Activated CD8-positive, alpha-beta T cell treated with anti-CD3 and anti-CD28 coated beads, Interleukin-2, amount 10 ng/mL, durations not matched to agents 7 days and 5 days (primary cell): Measurements from ENCODE around the gene PXMP4. TPM values are rescaled to one million over a fixed set of nuclear protein-coding genes. Genes with fewer than 3 reads are reported as not detected.

Experiments
- ATAC-seq: fragments of 150-1000 bp; cut with Tn5 transposase; one replicate; pipeline ENCODE4 v1.10.0; 2021; ENCODE audit warnings: moderate library complexity
- CTCF ChIA-PET: fragments of 350-600 bp; sonication (Branson Sonifier 250); formaldehyde crosslinking; loops from one replicate; lab custom pipeline; 2021; ENCODE audit warnings: antibody characterized with exemption; lab: Charles Lee
- POLR2A ChIA-PET: fragments of 350-600 bp; sonication (Branson Sonifier 250); formaldehyde crosslinking; loops from one replicate; lab custom pipeline; 2021; ENCODE audit warnings: antibody characterized with exemption; lab: Charles Lee
- DNase-seq: peaks from one replicate; pipeline ENCODE4 v3.0.0-alpha.2; 2020
- H3K27ac Mint-ChIP-seq: one replicate; pipeline ENCODE4 v1.8.0; 2021; ENCODE audit warnings: mild to moderate bottlenecking, mixed read lengths
- H3K27me3 Mint-ChIP-seq: one replicate; pipeline ENCODE4 v1.8.0; 2021; ENCODE audit warnings: low read depth, mixed read lengths
- H3K36me3 Mint-ChIP-seq: one replicate; pipeline ENCODE4 v1.8.0; 2021; ENCODE audit warnings: low read depth, mixed read lengths
- H3K4me1 Mint-ChIP-seq: one replicate; pipeline ENCODE4 v1.8.0; 2021; ENCODE audit warnings: low read depth, mixed read lengths
- H3K4me3 Mint-ChIP-seq: one replicate; pipeline ENCODE4 v1.8.0; 2021; ENCODE audit warnings: mild to moderate bottlenecking, mixed read lengths
- H3K9me3 Mint-ChIP-seq: one replicate; pipeline ENCODE4 v1.8.0; 2022; ENCODE audit warnings: mixed read lengths; ENCODE audit not compliant: insufficient read depth
- total RNA-seq, 2 experiments: library from RNA; stranded (reverse); gene quantifications; one replicate each; pipeline ENCODE4 v1.2.3, GENCODE V29; 2021

The PXMP4 gene
- total RNA-seq, 2 experiments from 2014 or later: 17.1 to 17.7 TPM

DNA sequence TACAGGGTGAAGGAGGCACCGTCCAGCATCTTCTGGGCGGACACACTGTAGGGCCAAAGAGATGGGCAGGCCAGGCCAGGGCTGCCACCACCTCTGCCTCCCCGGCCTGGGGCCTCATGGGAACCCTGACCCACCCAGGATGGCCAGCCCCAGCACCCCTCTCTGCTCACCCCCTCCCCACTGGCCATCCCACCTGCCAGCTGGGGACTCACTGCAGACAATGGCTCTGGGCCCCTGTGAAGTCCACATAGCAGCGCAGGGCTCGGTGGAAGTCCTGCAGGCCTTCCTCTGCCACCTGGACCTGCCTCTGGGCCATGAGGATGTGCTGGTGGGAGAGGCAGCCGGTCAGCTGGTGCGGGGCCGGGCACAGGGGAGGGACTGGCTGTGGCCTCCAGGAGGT lies 61.6 kb downstream of the PXMP4 start:
- Mint-ChIP-seq H3K4me1 (peaks cover 6% of the 10 kb centered on the region), H3K4me3 (no peak overlapping the region), H3K27ac (no peak overlapping the region), H3K9me3 (no peaks in the 10 kb centered on the region), H3K27me3 (no peaks in the 10 kb centered on the region), H3K36me3 (peaks cover 8% of the 10 kb centered on the region)
- DNase-seq: no peak
- ATAC-seq: no peak
- POLR2A ChIA-PET: no interaction called here
- CTCF ChIA-PET: no interaction called here

DNA sequence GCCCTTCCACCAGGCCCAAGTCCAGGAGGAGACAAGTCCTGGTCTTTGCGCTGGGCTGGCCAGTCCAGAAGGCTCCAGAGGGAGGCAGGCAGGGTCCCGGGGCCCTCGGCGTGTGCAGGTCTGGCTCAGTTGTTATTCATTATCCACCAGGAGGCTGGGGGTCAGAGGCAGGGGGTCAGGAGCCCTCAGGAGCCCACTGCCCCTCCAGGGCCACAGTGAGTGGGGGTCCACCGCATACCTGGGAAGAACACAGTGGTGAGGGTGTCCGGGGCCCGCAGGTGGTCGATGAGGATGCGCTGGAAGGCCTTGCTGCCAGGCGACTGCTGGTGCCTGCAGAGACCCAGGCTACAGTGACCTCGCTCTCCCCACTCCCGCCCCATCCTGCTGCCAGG lies 62.4 kb downstream of the PXMP4 start:
- Mint-ChIP-seq H3K27me3 (no peaks in the 10 kb centered on the region), H3K4me3 (no peak overlapping the region), H3K27ac (no peak overlapping the region), H3K9me3 (no peaks in the 10 kb centered on the region), H3K4me1 (peaks cover 2% of the 10 kb centered on the region), H3K36me3 (peaks cover 8% of the 10 kb centered on the region)
- no peak for DNase-seq
- ATAC-seq: no peak
- ChIA-PET CTCF (interaction anchor here (4.8 kb wide), 1 partner anchor 10 kb away, joined by 25 read pairs; the partner anchor contains the start of gene ACTL10), POLR2A (no interaction called here)

GRCh38 chr20:33656783-33657703 lies 63.1 kb downstream of the PXMP4 start:
- Mint-ChIP-seq H3K27me3 (no peaks in the 10 kb centered on the region), H3K4me3 (no peak overlapping the region), H3K36me3 (peaks cover 8% of the 10 kb centered on the region), H3K9me3 (no peaks in the 10 kb centered on the region), H3K4me1 (no peaks in the 10 kb centered on the region), H3K27ac (no peak overlapping the region)
- no peak for DNase-seq
- POLR2A ChIA-PET: no interaction called here
- ATAC-seq: no peak
- CTCF ChIA-PET: interaction anchor here (4.8 kb wide), 1 partner anchor 11 kb away, joined by 25 read pairs; the partner anchor contains the start of gene ACTL10

GRCh38 chr20:33656010-33656782 lies 63.9 kb downstream of the PXMP4 start:
- POLR2A ChIA-PET: interaction anchor here (0.8 kb wide), 1 partner anchor 166 kb away, joined by 4 read pairs; the partner anchor contains the start of gene CBFA2T2
- Mint-ChIP-seq H3K36me3 (peaks cover 8% of the 10 kb centered on the region), H3K4me1 (no peaks in the 10 kb centered on the region), H3K4me3 (no peak overlapping the region), H3K27ac (no peak overlapping the region), H3K9me3 (no peaks in the 10 kb centered on the region), H3K27me3 (no peaks in the 10 kb centered on the region)
- CTCF ChIA-PET: interaction anchor here (4.8 kb wide), 1 partner anchor 12 kb away, joined by 25 read pairs; the partner anchor contains the start of gene ACTL10
- DNase-seq (no peak), ATAC-seq (no peak)

- DNase-seq: no peak
- ChIA-PET POLR2A (no interaction called here), CTCF (interaction anchor here (0.6 to 4.8 kb wide), 3 partner anchors 9 to 183 kb away, joined by 4 to 25 read pairs (median 7); partner anchors contain the start of gene ACTL10)
- Mint-ChIP-seq H3K4me1 (no peaks in the 10 kb centered on the region), H3K27me3 (no peaks in the 10 kb centered on the region), H3K36me3 (peaks cover 5% of the 10 kb centered on the region), H3K9me3 (no peaks in the 10 kb centered on the region), H3K27ac (no peak overlapping the region), H3K4me3 (no peak overlapping the region)
- ATAC-seq: no peak
Observed at GRCh38 chr20:33655164-33655563, 64.9 kb downstream of the PXMP4 start.

DNA sequence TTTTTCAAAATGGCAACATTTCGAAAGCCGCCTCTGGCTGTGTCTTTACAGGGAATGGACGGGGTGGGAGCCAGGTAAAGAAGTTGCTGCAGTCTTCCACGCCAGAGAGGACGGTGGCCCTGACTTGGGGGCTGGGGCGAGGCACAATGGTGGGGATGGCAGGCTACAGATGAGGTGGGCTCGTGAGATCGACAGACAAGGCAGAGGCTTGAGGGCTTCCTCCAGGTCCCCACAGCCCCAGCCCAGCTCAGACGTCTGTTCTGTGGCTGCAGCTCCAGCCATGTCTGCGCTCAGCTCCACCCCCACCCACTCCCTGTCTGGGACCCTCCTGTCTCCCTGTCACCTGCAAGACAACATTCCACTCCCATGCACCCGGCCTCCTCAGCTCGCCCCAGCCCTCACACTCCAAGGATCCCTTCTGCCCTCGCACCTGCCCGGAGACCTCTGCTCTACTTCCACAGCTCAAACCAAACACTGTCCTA lies 65.4 kb downstream of the PXMP4 start:
- H3K27me3 Mint-ChIP-seq: no peaks in the 10 kb centered on the region
- ATAC-seq (no peak), DNase-seq (no peak)
- no peaks in the 10 kb centered on the region for H3K9me3 Mint-ChIP-seq
- ChIA-PET POLR2A (no interaction called here), CTCF (interaction anchor here (0.6 to 4.8 kb wide), 4 partner anchors 8 to 183 kb away, joined by 4 to 25 read pairs (median 9); partner anchors contain the start of genes ACTL10 and C20orf144)
- H3K36me3 Mint-ChIP-seq: peaks cover 5% of the 10 kb centered on the region
- H3K4me3 Mint-ChIP-seq: no peak overlapping the region
- H3K27ac Mint-ChIP-seq: no peak overlapping the region
- H3K4me1 Mint-ChIP-seq: peaks cover under 1% of the 10 kb centered on the region

DNA sequence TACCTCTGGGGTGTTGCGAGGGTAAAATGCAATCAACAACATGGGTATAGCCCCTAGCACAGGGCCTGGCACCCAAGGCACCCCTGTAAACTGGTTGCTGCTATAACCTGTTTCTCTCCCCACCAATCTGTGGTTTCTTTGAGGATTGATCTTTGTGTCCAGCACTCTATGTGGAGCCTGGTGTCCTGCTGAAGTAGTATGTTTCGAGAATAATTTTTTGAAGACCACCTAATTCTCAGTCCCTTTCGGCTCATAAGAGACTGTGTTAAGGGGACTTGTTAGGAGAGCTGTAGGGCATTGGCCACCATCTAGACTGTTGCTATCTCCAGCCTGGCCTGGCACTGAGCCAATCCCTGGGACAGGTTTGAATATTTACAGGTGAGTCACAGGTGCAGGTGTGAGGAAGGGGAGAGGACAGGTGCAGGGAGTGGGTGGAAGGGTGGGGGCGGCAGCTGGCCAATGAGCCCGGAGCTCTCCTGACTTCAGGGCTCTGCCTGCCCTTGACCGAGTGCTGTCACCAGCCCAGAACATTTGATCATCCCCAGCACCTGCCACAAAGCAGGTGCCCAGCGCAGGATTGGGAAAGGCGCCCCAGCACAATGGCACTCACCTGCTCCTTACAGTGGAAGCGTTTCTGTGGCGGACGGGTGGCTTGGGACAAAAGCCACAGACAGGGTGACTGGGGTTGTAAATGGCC lies 66.1 kb downstream of the PXMP4 start:
- POLR2A ChIA-PET: interaction anchor here (0.6 to 1.0 kb wide), 3 partner anchors 9 to 203 kb away, joined by 3 to 4 read pairs (median 3); no protein-coding TSS in a partner anchor
- Mint-ChIP-seq H3K27ac (no peak overlapping the region), H3K4me3 (no peak overlapping the region), H3K36me3 (peaks cover 5% of the 10 kb centered on the region), H3K27me3 (no peaks in the 10 kb centered on the region), H3K9me3 (no peaks in the 10 kb centered on the region), H3K4me1 (peaks cover 4% of the 10 kb centered on the region)
- CTCF ChIA-PET: interaction anchor here (1.0 to 4.8 kb wide), 10 partner anchors 9 to 208 kb away, joined by 3 to 25 read pairs (median 4); partner anchors contain the start of genes ACTL10, C20orf144 and CBFA2T2
- ATAC-seq (no peak), DNase-seq (no peak)

DNA sequence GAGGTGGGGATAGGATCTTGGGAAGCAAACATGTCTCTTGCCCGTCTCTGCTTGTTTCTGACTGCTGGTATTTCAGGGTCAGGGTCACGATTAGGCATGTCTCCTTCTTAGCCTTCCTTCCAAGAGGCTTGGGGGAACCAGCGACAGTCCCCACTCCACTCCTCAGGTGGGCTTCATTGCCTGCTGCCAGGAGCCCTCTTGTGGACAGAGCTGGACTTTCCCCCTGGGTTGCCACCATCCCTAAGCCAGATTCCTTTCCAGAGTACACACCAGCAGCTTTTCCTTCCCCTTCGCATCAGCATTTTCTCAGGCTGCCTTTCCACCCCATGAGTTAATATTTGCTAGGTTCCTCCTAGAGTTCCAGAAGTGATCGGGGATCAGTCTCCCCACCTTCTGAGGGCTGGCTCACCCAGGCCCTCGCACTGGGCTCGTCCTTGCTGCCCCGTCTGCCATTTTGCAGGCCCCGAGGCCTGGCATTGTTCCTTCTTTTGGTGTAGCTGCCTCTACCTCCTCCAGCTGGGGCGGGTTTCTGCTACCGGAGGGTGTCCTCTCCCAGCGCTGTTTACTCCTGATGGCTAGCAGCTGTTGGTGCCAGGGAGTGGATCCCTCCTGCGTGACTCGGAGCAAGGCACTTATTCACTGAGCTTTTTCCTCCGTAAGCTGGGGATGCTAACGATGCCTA lies 66.8 kb downstream of the PXMP4 start:
- Mint-ChIP-seq H3K4me1 (peaks cover 4% of the 10 kb centered on the region), H3K27ac (peak overlapping the region; percentile 1), H3K4me3 (no peak overlapping the region), H3K9me3 (no peaks in the 10 kb centered on the region), H3K27me3 (no peaks in the 10 kb centered on the region), H3K36me3 (peaks cover 2% of the 10 kb centered on the region)
- peak; percentile 58 for DNase-seq
- ChIA-PET POLR2A (interaction anchor here (0.6 to 1.0 kb wide), 4 partner anchors 10 to 752 kb away, joined by 3 to 4 read pairs (median 3); no protein-coding TSS in a partner anchor), CTCF (interaction anchor here (0.7 to 4.8 kb wide), 11 partner anchors 9 to 207 kb away, joined by 3 to 25 read pairs (median 4); partner anchors contain the start of genes ACTL10, C20orf144 and CBFA2T2)
- peak; percentile 63 for ATAC-seq
